Endothelial cell of umbilical vein (primary cell): Measurements from ENCODE around the gene GRIK1. TPM values are rescaled to one million over a fixed set of nuclear protein-coding genes. Genes with fewer than 3 reads are reported as not detected.

Source experiments
- BruUV-seq: library from RNA; stranded (reverse); fragments of 400-500 nt; replicated peaks from 2 replicates; lab custom pipeline; 2021; lab: Mats Ljungman, UMichigan
- CTCF ChIA-PET: fragments of 300-600, 350-600 bp; sonication (Branson Sonifier 250); formaldehyde crosslinking; loops from one replicate; lab custom pipeline; 2021; ENCODE audit warnings: antibody characterized with exemption, inconsistent platforms; lab: Charles Lee
- POLR2A ChIA-PET: fragments of 300-600, 350-600 bp; sonication (Branson Sonifier 250); formaldehyde crosslinking; loops from one replicate; lab custom pipeline; 2021; ENCODE audit warnings: antibody characterized with exemption, inconsistent platforms; lab: Charles Lee
- DNase-seq: peaks from one replicate; pipeline ENCODE4 v3.0.0-alpha.2; 2011; ENCODE audit warnings: low read depth, low spot score
- FAIRE-seq: peaks from 2 replicates; lab custom pipeline; 2011; peaks lifted over from hg19 to GRCh38; lab: Jason Lieb, UNC
- H2AFZ ChIP-seq: 2 replicates; pipeline ENCODE4 v1.6.0; 2012; ENCODE audit warnings: low read depth, low read length, control low read depth, inconsistent platforms
- H3K27ac ChIP-seq: 2 replicates; pipeline ENCODE4 v1.5.1; 2011; ENCODE audit warnings: low read depth, mild to moderate bottlenecking, control low read depth, low read length, moderate library complexity; ENCODE audit not compliant: insufficient read depth
- H3K27me3 ChIP-seq, 2 experiments: 2 replicates each; pipeline versions ENCODE4 v1.6.0 to v1.6.1; 2011; ENCODE audit warnings: low read length in 2 of 2, mixed read lengths in 1 of 2; ENCODE audit not compliant: control insufficient read depth in 2 of 2, insufficient read depth in 2 of 2
- H3K36me3 ChIP-seq, 2 experiments: 2 replicates in 1 of 2; 3 replicates in 1 of 2; pipeline ENCODE4 v1.5.1; 2011; ENCODE audit warnings: low read length in 2 of 2, mild to moderate bottlenecking in 1 of 2, moderate library complexity in 1 of 2; ENCODE audit not compliant: control insufficient read depth in 2 of 2, insufficient read depth in 2 of 2; ENCODE audit errors: extremely low read depth in 1 of 2
- H3K4me1 ChIP-seq: 3 replicates; pipeline ENCODE4 v1.5.1; 2011; ENCODE audit warnings: mild to moderate bottlenecking, low read length; ENCODE audit not compliant: control insufficient read depth, insufficient read depth; ENCODE audit errors: extremely low read depth
- H3K4me2 ChIP-seq: 2 replicates; pipeline ENCODE4 v1.6.1; 2011; ENCODE audit warnings: low read length, control low read depth, mixed read lengths; ENCODE audit not compliant: insufficient read depth
- H3K4me3 ChIP-seq, 3 experiments: fragments of 200-600 bp in 1 of 3; sonication (generic), shearing (Covaris generic) in 1 of 3; replicated peaks in 1 of 3; 2 replicates each; pipeline ENCODE4 v1.5.1; 2011 to 2016; ENCODE audit warnings: control low read depth in 3 of 3, low read length in 3 of 3, mild to moderate bottlenecking in 2 of 3, inconsistent platforms in 1 of 3, low read depth in 1 of 3, moderate library complexity in 1 of 3; ENCODE audit not compliant: insufficient read depth in 1 of 3
- H3K79me2 ChIP-seq: 2 replicates; pipeline ENCODE4 v1.6.0; 2012; ENCODE audit warnings: low read length, inconsistent platforms; ENCODE audit not compliant: control insufficient read depth, insufficient read depth
- H3K9ac ChIP-seq: replicated peaks from 2 replicates; pipeline ENCODE3; 2011; ENCODE audit warnings: low read length, control low read depth; ENCODE audit not compliant: insufficient read depth; ENCODE audit errors: extremely low read depth
- H3K9me1 ChIP-seq: replicated peaks from 3 replicates; pipeline ENCODE4 v1.6.0; 2011; ENCODE audit warnings: mild to moderate bottlenecking, low read length; ENCODE audit not compliant: control insufficient read depth, insufficient read depth; ENCODE audit errors: extremely low read depth
- H3K9me3 ChIP-seq: replicated peaks from 2 replicates; pipeline ENCODE4 v1.5.1; 2012; ENCODE audit warnings: low read length, inconsistent platforms; ENCODE audit not compliant: control insufficient read depth, insufficient read depth
- H4K20me1 ChIP-seq: replicated peaks from 2 replicates; pipeline ENCODE3; 2011; ENCODE audit warnings: mild to moderate bottlenecking, low read length; ENCODE audit not compliant: control insufficient read depth, insufficient read depth; ENCODE audit errors: extremely low read depth
- EZH2 ChIP-seq: IDR thresholded peaks from 2 replicates; pipeline ENCODE4 v1.6.1; 2012; ENCODE audit warnings: borderline replicate concordance, low read depth, mild to moderate bottlenecking, moderate library complexity, low read length, inconsistent platforms; ENCODE audit not compliant: severe bottlenecking
- FOS ChIP-seq: IDR thresholded peaks from 2 replicates; pipeline ENCODE4 v1.6.1; 2011; ENCODE audit warnings: mild to moderate bottlenecking, low read length, moderate library complexity, borderline replicate concordance; ENCODE audit not compliant: insufficient read depth
- GATA2 ChIP-seq: IDR thresholded peaks from 2 replicates; pipeline ENCODE4 v1.7.0; 2011; ENCODE audit warnings: low read depth, mild to moderate bottlenecking, moderate library complexity, mixed read lengths, low read length; ENCODE audit not compliant: insufficient read length, insufficient read depth
- JUN ChIP-seq: IDR thresholded peaks from 2 replicates; pipeline ENCODE4 v1.6.1; 2011; ENCODE audit warnings: borderline replicate concordance, low read depth; ENCODE audit not compliant: insufficient read length, insufficient read depth
- MYC ChIP-seq: IDR thresholded peaks from one replicate; pipeline ENCODE4 v1.6.1; 2011; ENCODE audit warnings: mild to moderate bottlenecking, low read depth, low read length
- POLR2A ChIP-seq: IDR thresholded peaks from 2 replicates; pipeline ENCODE4 v1.6.1; 2012; ENCODE audit warnings: low read depth, mild to moderate bottlenecking, control low read depth, low read length
- POLR2AphosphoS5 ChIP-seq: IDR thresholded peaks from 2 replicates; pipeline ENCODE4 v1.6.1; 2012; ENCODE audit warnings: low read depth, mild to moderate bottlenecking, control low read depth, low read length, moderate library complexity; ENCODE audit not compliant: insufficient read depth
- dilution Hi-C: fragments of 300-500 bp; cut with MboI; formaldehyde crosslinking; loops from one replicate; pipeline ENCODE4 v1.15.0; 2019; ENCODE audit warnings: low sequenced_read_pairs; ENCODE audit not compliant: extremely low pct_ligation_motif_present
- intact Hi-C: fragments of 100-400 bp; cut with micrococcal nuclease; formaldehyde crosslinking; loops from one replicate; pipeline ENCODE4 v1.10.0; 2022
- polyA plus RNA-seq, 4 experiments: library from polyadenylated mRNA; depleted of rRNA in 3 of 4; stranded (reverse) in 3 of 4; unstranded in 1 of 4; fragments of >200 nt; gene quantifications; 2 replicates each; pipeline versions ENCODE4 v1.2.1 to v1.2.3, GENCODE V29; 2011 to 2012; ENCODE audit warnings: missing spikeins in 1 of 4
- total RNA-seq: library from RNA; stranded (reverse); gene quantifications from 2 replicates; pipeline ENCODE4 v1.2.3, GENCODE V29; 2021
- TF ChIP-seq, protein P1 (sequence below), 2 donors: IDR thresholded peaks; 1 replicate in 1 of 2; 2 replicates in 1 of 2; pipeline ENCODE4 v1.5.1; 2011; ENCODE audit warnings: low read length in 2 of 2, mild to moderate bottlenecking in 2 of 2, moderate library complexity in 2 of 2, control low read depth in 1 of 2, inconsistent platforms in 1 of 2, low read depth in 1 of 2; ENCODE audit not compliant: insufficient read depth in 1 of 2; ENCODE audit errors: extremely low read depth in 1 of 2

GRIK1 gene
- total and polyA plus RNA-seq, 2 donors (not counting 3 experiments of a cell fraction or from before 2014, with no cell fraction given) = not detected

DNA sequence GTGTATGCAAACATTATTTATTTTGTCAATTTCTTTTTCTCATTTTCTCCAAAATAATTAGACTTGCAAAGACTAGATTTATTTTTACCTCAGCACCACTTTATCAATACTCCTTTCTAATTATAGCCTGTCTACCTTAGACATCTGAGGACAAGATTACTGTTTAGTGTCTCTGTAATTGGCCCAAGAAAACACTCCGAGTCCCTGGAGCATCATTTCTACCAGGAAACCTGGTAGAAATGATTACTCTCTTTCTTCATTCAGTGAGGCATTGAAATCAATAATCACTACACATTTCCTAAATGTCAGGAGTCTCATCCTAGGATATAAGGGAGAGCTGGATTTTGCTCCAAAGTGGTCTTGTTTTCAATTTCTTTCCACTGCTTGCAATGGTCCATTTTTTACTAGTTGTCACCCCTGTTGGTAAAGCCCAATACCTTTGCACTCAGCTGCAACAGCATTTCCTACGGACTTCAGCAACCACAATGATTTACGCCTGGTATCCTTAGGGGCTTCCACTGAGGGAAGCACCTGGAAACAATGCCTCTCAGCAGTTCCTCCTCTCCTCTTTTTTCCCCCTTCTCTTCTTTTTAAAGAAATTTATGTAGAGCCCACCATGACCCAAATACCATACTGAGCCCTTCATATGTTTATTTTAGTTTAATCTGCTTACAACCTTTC lies 64.6 kb downstream of the GRIK1 start:
- BruUV-seq = no TSS peak
- Histone ChIP-seq H3K4me1 (no peaks in the 10 kb centered on the region), H3K27me3 (no peaks in the 10 kb centered on the region), H3K9me1 (no peaks in the 10 kb centered on the region), H3K4me2 (no peak overlapping the region), H3K9me3 (no peaks in the 10 kb centered on the region), H4K20me1 (no peaks in the 10 kb centered on the region), H3K4me3 (no peak overlapping the region), H3K79me2 (no peaks in the 10 kb centered on the region), H3K27ac (no peak overlapping the region), H3K9ac (no peak overlapping the region), H2AFZ (no peak overlapping the region), H3K36me3 (no peaks in the 10 kb centered on the region)
- FAIRE-seq (no peak), DNase-seq (no peak)
- CTCF ChIA-PET = no interaction called here
- intact Hi-C loops (no loop called here), dilution Hi-C loops (no loop called here)
- POLR2A ChIA-PET = no interaction called here
- TF ChIP-seq GATA2 = no peak
- TF ChIP-seq POLR2A = no peak
- TF ChIP-seq MYC = no peak
- TF ChIP-seq EZH2 = no peak
- no peak for TF ChIP-seq POLR2AphosphoS5
- TF ChIP-seq, protein P1, sequence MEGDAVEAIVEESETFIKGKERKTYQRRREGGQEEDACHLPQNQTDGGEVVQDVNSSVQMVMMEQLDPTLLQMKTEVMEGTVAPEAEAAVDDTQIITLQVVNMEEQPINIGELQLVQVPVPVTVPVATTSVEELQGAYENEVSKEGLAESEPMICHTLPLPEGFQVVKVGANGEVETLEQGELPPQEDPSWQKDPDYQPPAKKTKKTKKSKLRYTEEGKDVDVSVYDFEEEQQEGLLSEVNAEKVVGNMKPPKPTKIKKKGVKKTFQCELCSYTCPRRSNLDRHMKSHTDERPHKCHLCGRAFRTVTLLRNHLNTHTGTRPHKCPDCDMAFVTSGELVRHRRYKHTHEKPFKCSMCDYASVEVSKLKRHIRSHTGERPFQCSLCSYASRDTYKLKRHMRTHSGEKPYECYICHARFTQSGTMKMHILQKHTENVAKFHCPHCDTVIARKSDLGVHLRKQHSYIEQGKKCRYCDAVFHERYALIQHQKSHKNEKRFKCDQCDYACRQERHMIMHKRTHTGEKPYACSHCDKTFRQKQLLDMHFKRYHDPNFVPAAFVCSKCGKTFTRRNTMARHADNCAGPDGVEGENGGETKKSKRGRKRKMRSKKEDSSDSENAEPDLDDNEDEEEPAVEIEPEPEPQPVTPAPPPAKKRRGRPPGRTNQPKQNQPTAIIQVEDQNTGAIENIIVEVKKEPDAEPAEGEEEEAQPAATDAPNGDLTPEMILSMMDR (IDR thresholded peaks at IDR 0.05; ENCODE audit: extremely low read depth in 1 of 2, insufficient read depth in 1 of 2, low read depth in 1 of 2, low read length in 2 of 2) = no peak
- TF ChIP-seq JUN = no peak
- no peak for TF ChIP-seq FOS
